WTC11 (cell line): ENCODE measurements around the gene FAM47E. TPM values are rescaled to one million over a fixed set of nuclear protein-coding genes. Genes with fewer than 3 reads are reported as not detected.
A peak's percentile ranks its signal among the peaks of the same experiment; 100 is the strongest.

Source experiments
- ATAC-seq: fragments of 200-7000 bp; cut with Tn5 transposase; 2 replicates; pipeline ENCODE4 v1.10.0; 2021; ENCODE audit warnings: mild to moderate bottlenecking, moderate library complexity
- CTCF ChIA-PET: fragments of 300-600 bp; sonication (Branson Sonifier 250); formaldehyde crosslinking; loops from one replicate; lab custom pipeline; 2021; ENCODE audit warnings: antibody characterized with exemption; lab: Charles Lee
- POLR2A ChIA-PET: fragments of 350-600 bp; sonication (Branson Sonifier 250); formaldehyde crosslinking; loops from one replicate; lab custom pipeline; 2021; ENCODE audit warnings: antibody characterized with exemption; lab: Charles Lee
- DNase-seq: peaks from one replicate; pipeline ENCODE4 v3.0.0; 2021; ENCODE audit warnings: low spot score
- H3K27ac Mint-ChIP-seq: 2 replicates; pipeline ENCODE4 v1.8.0; 2021; ENCODE audit warnings: mixed read lengths
- H3K27me3 Mint-ChIP-seq: 2 replicates; pipeline ENCODE4 v1.8.0; 2021; ENCODE audit warnings: low read depth, mild to moderate bottlenecking, moderate library complexity, mixed read lengths
- H3K36me3 Mint-ChIP-seq: 2 replicates; pipeline ENCODE4 v1.8.0; 2021; ENCODE audit warnings: mixed read lengths
- H3K4me1 Mint-ChIP-seq: 2 replicates; pipeline ENCODE4 v1.8.0; 2022; ENCODE audit warnings: mixed read lengths
- H3K4me3 Mint-ChIP-seq: 2 replicates; pipeline ENCODE4 v1.8.0; 2021; ENCODE audit warnings: mild to moderate bottlenecking, moderate library complexity, mixed read lengths
- H3K9me3 Mint-ChIP-seq: 2 replicates; pipeline ENCODE4 v1.8.0; 2021; ENCODE audit warnings: mixed read lengths
- ARID4B ChIP-seq: sonication (generic); formaldehyde crosslinking; IDR thresholded peaks from 2 replicates; pipeline ENCODE4 v1.8.0; 2023; ENCODE audit warnings: missing genetic modification reagents, mild to moderate bottlenecking, borderline replicate concordance
- CBFB ChIP-seq: sonication (generic); formaldehyde crosslinking; IDR thresholded peaks from 2 replicates; pipeline ENCODE4 v1.8.1; 2022; ENCODE audit warnings: mild to moderate bottlenecking, low read depth, missing genetic modification reagents
- E2F4 ChIP-seq: sonication (generic); formaldehyde crosslinking; IDR thresholded peaks from 2 replicates; pipeline ENCODE4 v1.8.1; 2022; ENCODE audit warnings: low read depth, mild to moderate bottlenecking, moderate library complexity, missing genetic modification reagents, borderline replicate concordance
- ELF4 ChIP-seq: sonication (generic); formaldehyde crosslinking; IDR thresholded peaks from 2 replicates; pipeline ENCODE4 v1.8.1; 2022; ENCODE audit warnings: low read depth, mild to moderate bottlenecking, moderate library complexity, missing genetic modification reagents
- GRHL2 ChIP-seq: fragments of 250-450 bp; sonication (Bioruptor Pico); IDR thresholded peaks from 2 replicates; pipeline ENCODE4 v1.8.0; 2022; ENCODE audit warnings: mild to moderate bottlenecking, moderate library complexity; ENCODE audit not compliant: insufficient replicate concordance, severe bottlenecking
- MAX ChIP-seq: sonication (generic); formaldehyde crosslinking; IDR thresholded peaks from 2 replicates; pipeline ENCODE4 v1.8.0; 2022; ENCODE audit warnings: mild to moderate bottlenecking, missing genetic modification reagents
- MYBL2 ChIP-seq: sonication (generic); formaldehyde crosslinking; IDR thresholded peaks from 2 replicates; pipeline ENCODE4 v1.8.1; 2023; ENCODE audit warnings: mild to moderate bottlenecking, moderate library complexity, missing genetic modification reagents
- NFYB ChIP-seq: sonication (generic); formaldehyde crosslinking; conservative IDR thresholded peaks from 2 replicates; pipeline ENCODE4 v1.8.0; 2022; ENCODE audit warnings: low read depth, missing genetic modification reagents
- NR3C1 ChIP-seq: sonication (generic); formaldehyde crosslinking; conservative IDR thresholded peaks from 2 replicates; pipeline ENCODE4 v1.8.1; 2023; ENCODE audit warnings: low read depth, mild to moderate bottlenecking, missing genetic modification reagents
- RELA ChIP-seq: sonication (generic); formaldehyde crosslinking; IDR thresholded peaks from 2 replicates; pipeline ENCODE4 v1.8.1; 2022; ENCODE audit warnings: missing genetic modification reagents, mild to moderate bottlenecking, borderline replicate concordance
- SMAD3 ChIP-seq: sonication (generic); formaldehyde crosslinking; IDR thresholded peaks from 2 replicates; pipeline ENCODE4 v1.8.0; 2022; ENCODE audit warnings: missing genetic modification reagents, mild to moderate bottlenecking, borderline replicate concordance
- SMAD4 ChIP-seq: sonication (generic); formaldehyde crosslinking; IDR thresholded peaks from 2 replicates; pipeline ENCODE4 v1.8.0; 2022; ENCODE audit warnings: mild to moderate bottlenecking, missing genetic modification reagents
- ZBTB21 ChIP-seq: sonication (generic); formaldehyde crosslinking; IDR thresholded peaks from 2 replicates; pipeline ENCODE4 v1.8.1; 2023; ENCODE audit warnings: mild to moderate bottlenecking, missing genetic modification reagents, borderline replicate concordance
- ZNF138 ChIP-seq: sonication (generic); formaldehyde crosslinking; conservative IDR thresholded peaks from 2 replicates; pipeline ENCODE4 v1.8.1; 2022; ENCODE audit warnings: mild to moderate bottlenecking, moderate library complexity, missing genetic modification reagents
- ZNF281 ChIP-seq: sonication (generic); formaldehyde crosslinking; IDR thresholded peaks from 2 replicates; pipeline ENCODE4 v1.8.0; 2023; ENCODE audit warnings: mild to moderate bottlenecking, missing genetic modification reagents
- ZNF512 ChIP-seq: sonication (generic); formaldehyde crosslinking; IDR thresholded peaks from 2 replicates; pipeline ENCODE4 v1.8.1; 2022; ENCODE audit warnings: missing genetic modification reagents, borderline replicate concordance
- total RNA-seq: library from RNA; stranded (reverse); gene quantifications from 3 replicates; pipeline ENCODE4 v1.2.3, GENCODE V29; 2021

The FAM47E gene
- total RNA-seq, 1 experiment from 2014 or later: 1.4 TPM

GRCh38 chr4:76214177-76214675, 37.3 kb upstream of the FAM47E start:
- peak overlapping the region; percentile 79 for H3K4me3 Mint-ChIP-seq
- peaks cover 19% of the 10 kb centered on the region for H3K27me3 Mint-ChIP-seq
- POLR2A ChIA-PET: interaction anchor here (1.0 kb wide), 2 partner anchors 31 to 92 kb away, joined by 3 read pairs; partner anchors contain the start of gene STBD1
- peaks cover 42% of the 10 kb centered on the region for H3K4me1 Mint-ChIP-seq
- peak overlapping the region; percentile 96 for H3K27ac Mint-ChIP-seq
- CTCF ChIA-PET: interaction anchor here (1.2 to 1.5 kb wide), 2 partner anchors 34 to 164 kb away, joined by 3 to 4 read pairs; no protein-coding TSS in a partner anchor
- H3K36me3 Mint-ChIP-seq: no peaks in the 10 kb centered on the region
- TF ChIP-seq CBFB (CRISPR knock-in tag) (no peak), RELA (CRISPR knock-in tag) (no peak), MAX (no peak; the same call in 1 of the 2 replicates), NR3C1 (CRISPR knock-in tag) (no peak), E2F4 (CRISPR knock-in tag) (no peak), ARID4B (CRISPR knock-in tag) (no peak), SMAD4 (CRISPR knock-in tag) (no peak), GRHL2 (CRISPR knock-in tag) (no peak), SMAD3 (CRISPR knock-in tag) (no peak), ZNF512 (CRISPR knock-in tag) (no peak), ZNF281 (CRISPR knock-in tag) (no peak), ZNF138 (CRISPR knock-in tag) (no peak), MYBL2 (CRISPR knock-in tag) (no peak), ZBTB21 (CRISPR knock-in tag) (no peak), ELF4 (CRISPR knock-in tag) (no peak), NFYB (no peak)
- peak; percentile 17 for ATAC-seq
- no peak for DNase-seq
- H3K9me3 Mint-ChIP-seq: no peaks in the 10 kb centered on the region
